Omental fat pad (tissue), 4 donors: Measurements from ENCODE around the gene SMIM29. TPM values are rescaled to one million over a fixed set of nuclear protein-coding genes. Genes with fewer than 3 reads are reported as not detected.

Source experiments
- ATAC-seq: fragments of 150-250 bp; one replicate; pipeline ENCODE4 v1.9.1; 2016; ENCODE audit warnings: mild to moderate bottlenecking, moderate library complexity; ENCODE audit not compliant: low FRiP score
- DNase-seq: peaks from one replicate; pipeline ENCODE4 v3.0.0-alpha.2; 2019; ENCODE audit warnings: low spot score
- total RNA-seq, 4 donors: library from RNA; depleted of rRNA; stranded (reverse); fragments of >200 nt; gene quantifications; one replicate each; pipeline ENCODE4 v1.1.0, GENCODE V29; 2016
- TF ChIP-seq, protein P1 (sequence below), 3 donors: fragments of 450-650 bp; IDR thresholded peaks; one replicate each; pipeline ENCODE4 v1.5.1; 2016 to 2017; ENCODE audit warnings: antibody characterized with exemption in 3 of 3, mild to moderate bottlenecking in 3 of 3, moderate library complexity in 2 of 3

Gene SMIM29
- total RNA-seq, 4 donors from 2014 or later, result 11.8 to 23.8 (median 17.2) TPM

- DNase-seq (no peak), ATAC-seq (no peak)
- TF ChIP-seq, protein P1, sequence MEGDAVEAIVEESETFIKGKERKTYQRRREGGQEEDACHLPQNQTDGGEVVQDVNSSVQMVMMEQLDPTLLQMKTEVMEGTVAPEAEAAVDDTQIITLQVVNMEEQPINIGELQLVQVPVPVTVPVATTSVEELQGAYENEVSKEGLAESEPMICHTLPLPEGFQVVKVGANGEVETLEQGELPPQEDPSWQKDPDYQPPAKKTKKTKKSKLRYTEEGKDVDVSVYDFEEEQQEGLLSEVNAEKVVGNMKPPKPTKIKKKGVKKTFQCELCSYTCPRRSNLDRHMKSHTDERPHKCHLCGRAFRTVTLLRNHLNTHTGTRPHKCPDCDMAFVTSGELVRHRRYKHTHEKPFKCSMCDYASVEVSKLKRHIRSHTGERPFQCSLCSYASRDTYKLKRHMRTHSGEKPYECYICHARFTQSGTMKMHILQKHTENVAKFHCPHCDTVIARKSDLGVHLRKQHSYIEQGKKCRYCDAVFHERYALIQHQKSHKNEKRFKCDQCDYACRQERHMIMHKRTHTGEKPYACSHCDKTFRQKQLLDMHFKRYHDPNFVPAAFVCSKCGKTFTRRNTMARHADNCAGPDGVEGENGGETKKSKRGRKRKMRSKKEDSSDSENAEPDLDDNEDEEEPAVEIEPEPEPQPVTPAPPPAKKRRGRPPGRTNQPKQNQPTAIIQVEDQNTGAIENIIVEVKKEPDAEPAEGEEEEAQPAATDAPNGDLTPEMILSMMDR (IDR thresholded peaks at IDR 0.05), result no peak
These were observed 6.3 kb downstream of the SMIM29 start for GRCh38 chr6:34242252-34243130.

- TF ChIP-seq, protein P1 (IDR thresholded peaks at IDR 0.05), result no peak
- ATAC-seq, result no peak
- no peak for DNase-seq
These were observed 7.2 kb downstream of the SMIM29 start for GRCh38 chr6:34241351-34242215.

DNA sequence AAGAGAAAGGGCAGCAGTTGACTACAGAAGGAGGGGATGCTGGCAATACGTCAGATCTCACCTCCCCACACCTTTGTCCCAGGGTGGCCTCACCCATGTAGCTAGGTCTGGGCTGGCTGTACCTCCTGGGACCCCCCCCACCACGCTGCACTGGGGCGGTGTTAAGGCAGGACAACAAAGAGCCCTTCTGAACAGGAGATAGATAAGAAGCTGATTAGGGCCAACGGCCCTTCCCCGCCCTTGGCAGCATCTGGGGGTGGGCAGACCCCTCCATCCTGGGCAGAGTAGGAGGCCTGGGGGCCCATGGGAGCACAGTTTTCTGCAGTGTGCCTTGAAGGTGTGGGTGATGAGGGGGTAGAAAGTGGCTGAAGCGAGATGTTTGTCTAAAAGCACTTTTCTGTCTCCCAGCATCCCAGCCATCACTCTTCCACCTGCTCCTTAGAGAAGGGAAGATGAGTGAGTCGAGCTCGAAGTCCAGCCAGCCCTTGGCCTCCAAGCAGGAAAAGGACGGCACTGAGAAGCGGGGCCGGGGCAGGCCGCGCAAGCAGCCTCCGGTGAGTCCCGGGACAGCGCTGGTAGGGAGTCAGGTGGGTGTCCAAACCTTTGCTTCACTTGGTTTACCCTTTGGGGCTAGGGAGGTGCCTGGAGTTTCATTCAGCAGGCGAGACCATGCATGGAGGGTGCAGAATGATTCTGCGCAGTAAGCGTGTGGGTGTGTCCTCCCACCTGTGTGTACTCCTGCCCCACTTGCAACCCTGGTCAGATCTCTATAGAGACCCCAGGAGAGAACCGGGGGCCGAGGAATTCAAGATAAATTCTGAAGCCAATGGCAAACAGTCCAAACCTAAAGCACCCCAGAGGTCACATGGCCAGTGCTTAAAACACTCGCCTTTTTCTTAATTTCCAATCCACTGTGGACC, 8.2 kb downstream of the SMIM29 start:
- no peak for DNase-seq
- TF ChIP-seq, protein P1 (IDR thresholded peaks at IDR 0.05), result no peak
- no peak for ATAC-seq

DNA sequence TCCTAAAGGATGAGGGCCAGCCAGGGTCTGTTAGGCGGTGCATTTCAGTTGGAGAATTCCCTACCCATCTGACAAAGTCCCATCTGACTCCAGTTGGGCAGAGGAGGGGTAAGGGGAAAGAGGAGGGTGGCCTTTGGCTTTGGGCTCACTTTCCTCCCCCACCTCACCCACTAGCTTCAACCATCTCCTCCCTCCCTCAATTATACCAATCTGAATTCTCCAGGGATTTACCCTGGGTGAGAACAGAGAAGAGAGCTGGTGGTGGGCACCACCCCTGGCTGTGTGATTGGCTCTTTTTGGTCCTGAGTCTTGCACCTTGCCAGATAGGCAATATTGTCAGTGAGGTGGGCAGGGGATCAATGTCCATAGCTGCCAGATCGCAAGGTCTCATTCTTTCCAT, 8.9 kb downstream of the SMIM29 start:
- no peak for DNase-seq
- TF ChIP-seq, protein P1 (IDR thresholded peaks at IDR 0.05), result no peak
- no peak for ATAC-seq

DNA sequence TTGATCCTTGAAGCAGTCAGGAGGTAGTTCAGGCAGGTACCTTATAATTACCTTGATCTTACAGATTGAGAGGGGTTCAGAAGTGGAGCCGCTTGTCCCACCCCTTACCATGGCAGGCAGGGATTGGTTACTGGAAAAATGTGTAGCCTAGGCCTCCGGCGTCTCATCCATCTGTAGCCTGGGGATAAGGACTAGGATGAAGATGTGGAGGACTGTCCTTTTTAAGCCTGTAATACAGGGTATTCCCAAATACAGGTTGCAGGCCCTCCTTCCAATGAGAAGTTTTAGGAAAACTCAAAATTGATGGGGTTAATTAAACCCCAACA, 9.3 kb downstream of the SMIM29 start:
- TF ChIP-seq, protein P1 (IDR thresholded peaks at IDR 0.05), result no peak
- no peak for ATAC-seq
- DNase-seq, result no peak
